HG03565 (cell line): ENCODE measurements around the gene CST4.
"Not testable (repeated sequence)": the region's sequence is repeated elsewhere in the genome, so short reads cannot be mapped to it uniquely, and the experiment has no call there.

Experiments used
- ATAC-seq: cut with Tn5 transposase; IDR thresholded peaks from one replicate; pipeline ENCODE4 v1.9.1; 2021; ENCODE audit warnings: mild to moderate bottlenecking, moderate library complexity; ENCODE audit not compliant: unreplicated experiment

Gene CST4

GRCh38 chr20:23644164-23644563 lies 44.7 kb downstream of the CST4 start:
- no peak for ATAC-seq

- no peak for ATAC-seq
Observed at GRCh38 chr20:23643659-23644058, 45.2 kb downstream of the CST4 start.

- ATAC-seq = no peak
Observed at GRCh38 chr20:23641936-23642751, 46.7 kb downstream of the CST4 start.

GRCh38 chr20:23640671-23641667 lies 47.9 kb downstream of the CST4 start:
- no peak for ATAC-seq

GRCh38 chr20:23640018-23640601 lies 48.7 kb downstream of the CST4 start:
- ATAC-seq = no peak

GRCh38 chr20:23639490-23639958 lies 49.3 kb downstream of the CST4 start:
- ATAC-seq = no peak

- no peak for ATAC-seq
Observed at GRCh38 chr20:23638309-23638708, 50.5 kb downstream of the CST4 start.

GRCh38 chr20:23637282-23638221 lies 51.3 kb downstream of the CST4 start, which contains the start of gene CST3:
CST3 (minus strand) TSS chr20:23637955; CDS start chr20:23637862, 93 bp downstream.
- no peak for ATAC-seq

- ATAC-seq = no peak
Observed at GRCh38 chr20:23636908-23637281, 51.9 kb downstream of the CST4 start.

- no peak for ATAC-seq
Observed at GRCh38 chr20:23636182-23636907, 52.5 kb downstream of the CST4 start.

GRCh38 chr20:23635768-23636090 lies 53.1 kb downstream of the CST4 start:
- not testable (repeated sequence) for ATAC-seq
